ENCODE data around the gene CLN6. TPM values are rescaled to one million over a fixed set of nuclear protein-coding genes. Genes with fewer than 3 reads are reported as not detected.

Gene CLN6
- total and polyA plus RNA-seq, 7 donors = 8.3 to 22.2 (median 13.1) TPM

DNA sequence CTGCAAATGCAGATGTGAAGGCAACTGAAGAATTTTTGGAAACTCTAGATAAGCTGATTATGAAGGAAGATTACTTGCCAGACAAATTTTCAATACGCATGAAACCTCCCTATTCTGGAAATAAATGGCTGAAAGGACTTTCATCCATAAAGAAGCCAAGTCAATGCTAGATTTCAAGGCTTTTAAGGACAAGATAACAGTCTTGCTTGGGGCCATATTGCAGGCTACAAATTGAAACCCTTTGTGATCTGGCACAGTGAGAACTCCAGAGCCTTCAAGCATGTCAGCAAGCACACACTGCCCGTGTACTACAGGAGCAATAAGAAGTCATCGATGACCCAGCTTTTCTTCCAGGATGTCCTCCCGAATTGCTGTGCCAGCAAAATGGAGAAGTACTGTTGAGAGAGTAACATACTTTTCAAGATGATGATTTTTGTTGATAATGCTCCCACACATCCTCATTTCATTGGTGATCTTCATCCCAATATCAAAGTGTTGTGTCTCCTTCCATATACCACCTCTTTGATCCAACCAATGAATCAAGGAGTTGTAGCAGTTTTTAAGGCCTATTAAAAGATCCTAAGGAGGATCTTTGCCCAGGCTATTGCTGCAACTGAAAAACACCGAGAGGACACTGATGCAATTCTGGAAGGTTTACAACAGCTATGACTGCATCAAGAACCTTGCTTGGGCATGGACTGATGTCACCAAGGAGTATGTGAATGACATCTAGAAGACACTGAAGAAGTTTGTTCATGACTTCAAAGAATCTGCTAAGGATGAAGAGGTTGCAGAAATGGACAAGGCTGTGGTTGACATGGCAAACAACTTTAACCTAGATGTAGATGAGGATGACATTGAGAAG, 44.7 kb downstream of the CLN6 start:
- no peaks in the 10 kb centered on the region for H3K27me3 ChIP-seq (ENCODE audit: insufficient read depth in 3 of 3, low read length in 2 of 3)
- no peaks in the 10 kb centered on the region for H3K9me3 ChIP-seq
- H3K36me3 ChIP-seq (ENCODE audit: insufficient read depth in 1 of 2, low read depth in 1 of 2) = peaks cover 7 to 46% of the 10 kb centered on the region in 2 donors
- DNase-seq = no peak
- intact Hi-C loops (cut with DNase I) = no loop called here
- no peak overlapping the region for H3K4me3 ChIP-seq
- ATAC-seq = peak in 2 of 4 donors; percentile 60 to 69
- peaks cover 35% of the 10 kb centered on the region for H3K4me1 ChIP-seq
- WGBS, 3 donors = 75 to 85% (median 78%) methylated on average over 5 of the region's 5 CpGs
- TF ChIP-seq, protein P1, sequence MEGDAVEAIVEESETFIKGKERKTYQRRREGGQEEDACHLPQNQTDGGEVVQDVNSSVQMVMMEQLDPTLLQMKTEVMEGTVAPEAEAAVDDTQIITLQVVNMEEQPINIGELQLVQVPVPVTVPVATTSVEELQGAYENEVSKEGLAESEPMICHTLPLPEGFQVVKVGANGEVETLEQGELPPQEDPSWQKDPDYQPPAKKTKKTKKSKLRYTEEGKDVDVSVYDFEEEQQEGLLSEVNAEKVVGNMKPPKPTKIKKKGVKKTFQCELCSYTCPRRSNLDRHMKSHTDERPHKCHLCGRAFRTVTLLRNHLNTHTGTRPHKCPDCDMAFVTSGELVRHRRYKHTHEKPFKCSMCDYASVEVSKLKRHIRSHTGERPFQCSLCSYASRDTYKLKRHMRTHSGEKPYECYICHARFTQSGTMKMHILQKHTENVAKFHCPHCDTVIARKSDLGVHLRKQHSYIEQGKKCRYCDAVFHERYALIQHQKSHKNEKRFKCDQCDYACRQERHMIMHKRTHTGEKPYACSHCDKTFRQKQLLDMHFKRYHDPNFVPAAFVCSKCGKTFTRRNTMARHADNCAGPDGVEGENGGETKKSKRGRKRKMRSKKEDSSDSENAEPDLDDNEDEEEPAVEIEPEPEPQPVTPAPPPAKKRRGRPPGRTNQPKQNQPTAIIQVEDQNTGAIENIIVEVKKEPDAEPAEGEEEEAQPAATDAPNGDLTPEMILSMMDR (IDR thresholded peaks at IDR 0.05) = no peak
- no peak overlapping the region for H3K27ac ChIP-seq

GRCh38 chr15:68183616-68184315, 45.8 kb downstream of the CLN6 start:
- DNase-seq (no peak), ATAC-seq (no peak)
- intact Hi-C loops (cut with DNase I) = no loop called here
- peaks cover 26% of the 10 kb centered on the region for H3K4me1 ChIP-seq
- no peaks in the 10 kb centered on the region for H3K9me3 ChIP-seq
- TF ChIP-seq, protein P1 (IDR thresholded peaks at IDR 0.05) = no peak
- peaks cover 7 to 46% of the 10 kb centered on the region in 2 donors for H3K36me3 ChIP-seq (ENCODE audit: insufficient read depth in 1 of 2, low read depth in 1 of 2)
- 90 to 93% (median 90%) methylated on average over 5 of the region's 5 CpGs for WGBS, 3 donors
- no peaks in the 10 kb centered on the region for H3K27me3 ChIP-seq (ENCODE audit: insufficient read depth in 3 of 3, low read length in 2 of 3)
- H3K4me3 ChIP-seq = no peak overlapping the region
- H3K27ac ChIP-seq = no peak overlapping the region

- no peaks in the 10 kb centered on the region for H3K27me3 ChIP-seq (ENCODE audit: insufficient read depth in 3 of 3, low read length in 2 of 3)
- DNase-seq (no peak), ATAC-seq (no peak)
- TF ChIP-seq, protein P1 (IDR thresholded peaks at IDR 0.05) = no peak
- intact Hi-C loops (cut with DNase I) = no loop called here
- H3K4me1 ChIP-seq = no peaks in the 10 kb centered on the region
- no peaks in the 10 kb centered on the region for H3K9me3 ChIP-seq
- H3K4me3 ChIP-seq = no peak overlapping the region
- peaks cover 4 to 66% of the 10 kb centered on the region in 2 donors for H3K36me3 ChIP-seq (ENCODE audit: insufficient read depth in 1 of 2, low read depth in 1 of 2)
- H3K27ac ChIP-seq = no peak overlapping the region
Observed at GRCh38 chr15:68177742-68178141, 51.8 kb downstream of the CLN6 start.

DNA sequence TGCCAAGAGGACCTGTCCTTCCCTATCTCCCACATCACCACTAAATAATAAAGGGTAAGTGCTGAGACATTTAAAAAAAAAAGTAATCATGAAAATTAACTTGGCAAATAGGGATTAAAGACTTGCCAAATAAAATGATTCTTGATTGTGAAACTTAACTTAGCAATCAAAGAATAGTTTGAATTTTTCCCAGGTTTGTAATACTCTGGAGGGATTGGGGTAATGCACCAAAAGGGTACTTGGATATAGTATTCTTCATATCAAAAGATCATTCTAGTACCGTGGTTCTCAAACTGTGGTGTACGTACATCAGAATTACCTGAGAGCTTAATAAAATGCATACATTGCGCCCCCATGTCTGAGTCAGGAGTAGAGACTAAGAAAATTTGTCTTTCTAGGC, 52.9 kb downstream of the CLN6 start:
- TF ChIP-seq, protein P1 (IDR thresholded peaks at IDR 0.05) = no peak
- WGBS, 3 donors = 93 to 98% (median 94%) methylated on average over 3 of the region's 3 CpGs
- no peak overlapping the region for H3K27ac ChIP-seq
- H3K27me3 ChIP-seq (ENCODE audit: insufficient read depth in 3 of 3, low read length in 2 of 3) = no peaks in the 10 kb centered on the region
- DNase-seq (no peak), ATAC-seq (no peak)
- H3K36me3 ChIP-seq (ENCODE audit: insufficient read depth in 1 of 2, low read depth in 1 of 2) = peaks cover 4 to 57% of the 10 kb centered on the region in 2 donors
- H3K9me3 ChIP-seq = no peaks in the 10 kb centered on the region
- H3K4me3 ChIP-seq = no peak overlapping the region
- H3K4me1 ChIP-seq = no peaks in the 10 kb centered on the region
- intact Hi-C loops (cut with DNase I) = no loop called here

Measured in psoas muscle (tissue), 8 donors.